IPS-18a (cell line): Measurements from ENCODE around the gene KRTAP5-4.

Experiments used
- H3K27ac ChIP-seq: one replicate; pipeline ENCODE4 v1.5.1; 2013; ENCODE audit warnings: low read length
- H3K27me3 ChIP-seq: one replicate; pipeline ENCODE4 v1.6.1; 2013; ENCODE audit warnings: mild to moderate bottlenecking, low read length; ENCODE audit not compliant: control insufficient read depth, insufficient read depth
- H3K36me3 ChIP-seq: one replicate; pipeline ENCODE4 v1.6.1; 2013; ENCODE audit warnings: low read depth, low read length; ENCODE audit not compliant: control insufficient read depth
- H3K4me1 ChIP-seq: one replicate; pipeline ENCODE4 v1.6.1; 2013; ENCODE audit warnings: low read depth, low read length; ENCODE audit not compliant: control insufficient read depth
- H3K4me3 ChIP-seq: one replicate; pipeline ENCODE4 v1.5.1; 2013; ENCODE audit warnings: low read length
- H3K9ac ChIP-seq: one replicate; pipeline ENCODE4 v1.6.1; 2013; ENCODE audit warnings: mild to moderate bottlenecking, low read length, moderate library complexity
- H3K9me3 ChIP-seq: one replicate; pipeline ENCODE4 v1.6.1; 2013; ENCODE audit warnings: low read depth, low read length; ENCODE audit not compliant: control insufficient read depth

The KRTAP5-4 gene

GRCh38 chr11:1660111-1660867 lies 38.4 kb upstream of the KRTAP5-4 start:
- Histone ChIP-seq H3K4me1 (no peaks in the 10 kb centered on the region), H3K36me3 (no peaks in the 10 kb centered on the region), H3K9me3 (no peaks in the 10 kb centered on the region), H3K4me3 (no peak overlapping the region), H3K27ac (no peak overlapping the region), H3K27me3 (no peaks in the 10 kb centered on the region), H3K9ac (no peak overlapping the region)

- Histone ChIP-seq H3K27me3 (peaks cover 2% of the 10 kb centered on the region), H3K27ac (no peak overlapping the region), H3K4me3 (no peak overlapping the region), H3K4me1 (no peaks in the 10 kb centered on the region), H3K9me3 (no peaks in the 10 kb centered on the region), H3K9ac (no peak overlapping the region), H3K36me3 (no peaks in the 10 kb centered on the region)
Measured at GRCh38 chr11:1659506-1659905, 37.6 kb upstream of the KRTAP5-4 start.

- Histone ChIP-seq H3K27ac (no peak overlapping the region), H3K9ac (no peak overlapping the region)
Measured at GRCh38 chr11:1656670-1657069, 34.7 kb upstream of the KRTAP5-4 start.

GRCh38 chr11:1656061-1656441 lies 34.1 kb upstream of the KRTAP5-4 start:
- no peaks in the 10 kb centered on the region for H3K9me3 ChIP-seq
- peaks cover 14% of the 10 kb centered on the region for H3K27me3 ChIP-seq
- no peak overlapping the region for H3K27ac ChIP-seq
- H3K9ac ChIP-seq: no peak overlapping the region
- H3K36me3 ChIP-seq: no peaks in the 10 kb centered on the region
- H3K4me3 ChIP-seq: no peak overlapping the region
- no peaks in the 10 kb centered on the region for H3K4me1 ChIP-seq

More at GRCh38 chr11:1656670-1657069, 34.7 kb upstream of the KRTAP5-4 start:
- H3K36me3 ChIP-seq: no peaks in the 10 kb centered on the region
- H3K9me3 ChIP-seq: no peaks in the 10 kb centered on the region
- no peak overlapping the region for H3K4me3 ChIP-seq
- H3K4me1 ChIP-seq: no peaks in the 10 kb centered on the region
- H3K27me3 ChIP-seq: peaks cover 14% of the 10 kb centered on the region

- Histone ChIP-seq H3K9me3 (no peaks in the 10 kb centered on the region), H3K27me3 (peaks cover 14% of the 10 kb centered on the region), H3K36me3 (no peaks in the 10 kb centered on the region), H3K9ac (no peak overlapping the region), H3K4me3 (no peak overlapping the region), H3K4me1 (no peaks in the 10 kb centered on the region), H3K27ac (no peak overlapping the region)
Measured at GRCh38 chr11:1655168-1656060, 33.5 kb upstream of the KRTAP5-4 start.

- Histone ChIP-seq H3K9ac (no peak overlapping the region), H3K27me3 (peaks cover 14% of the 10 kb centered on the region), H3K36me3 (no peaks in the 10 kb centered on the region), H3K27ac (no peak overlapping the region), H3K4me1 (no peaks in the 10 kb centered on the region), H3K9me3 (no peaks in the 10 kb centered on the region), H3K4me3 (no peak overlapping the region)
Measured at GRCh38 chr11:1654388-1655167, 32.6 kb upstream of the KRTAP5-4 start.

- Histone ChIP-seq H3K9me3 (no peaks in the 10 kb centered on the region), H3K27ac (no peak overlapping the region), H3K27me3 (peaks cover 14% of the 10 kb centered on the region), H3K36me3 (no peaks in the 10 kb centered on the region), H3K4me1 (no peaks in the 10 kb centered on the region), H3K9ac (no peak overlapping the region), H3K4me3 (no peak overlapping the region)
Measured at GRCh38 chr11:1653541-1654387, 31.8 kb upstream of the KRTAP5-4 start.

- Histone ChIP-seq H3K36me3 (no peaks in the 10 kb centered on the region), H3K27ac (no peak overlapping the region), H3K27me3 (peaks cover 14% of the 10 kb centered on the region), H3K9me3 (no peaks in the 10 kb centered on the region), H3K4me3 (peak overlapping the region; percentile 25), H3K9ac (no peak overlapping the region), H3K4me1 (no peaks in the 10 kb centered on the region)
Measured at GRCh38 chr11:1652771-1653540, 31.0 kb upstream of the KRTAP5-4 start.

- Histone ChIP-seq H3K36me3 (no peaks in the 10 kb centered on the region), H3K4me1 (no peaks in the 10 kb centered on the region), H3K4me3 (no peak overlapping the region), H3K9me3 (no peaks in the 10 kb centered on the region), H3K9ac (no peak overlapping the region), H3K27ac (no peak overlapping the region), H3K27me3 (peaks cover 14% of the 10 kb centered on the region)
Measured at GRCh38 chr11:1652442-1652770, 30.5 kb upstream of the KRTAP5-4 start.

- no peak overlapping the region for H3K9ac ChIP-seq
- H3K4me3 ChIP-seq: no peak overlapping the region
- H3K4me1 ChIP-seq: no peaks in the 10 kb centered on the region
- no peaks in the 10 kb centered on the region for H3K36me3 ChIP-seq
- no peak overlapping the region for H3K27ac ChIP-seq
- no peaks in the 10 kb centered on the region for H3K9me3 ChIP-seq
- peaks cover 14% of the 10 kb centered on the region for H3K27me3 ChIP-seq
Measured at GRCh38 chr11:1652026-1652425, 30.1 kb upstream of the KRTAP5-4 start.
